ENCODE measurements around the gene CALML4. TPM values are rescaled to one million over a fixed set of nuclear protein-coding genes. Genes with fewer than 3 reads are reported as not detected.

Gene CALML4
- total RNA-seq, 5 donors from 2014 or later (not counting 1 experiment from before 2014, with no cell fraction given) = 2.4 to 5.4 (median 3.3) TPM

- whole genome bisulfite sequencing (ENCODE audit: insufficient coverage) = 76% methylated on average over 3 of the region's 3 CpGs
- ChIA-PET CTCF (interaction anchor here in 1 of 2 donors (0.6 kb wide), 1 partner anchor 918 kb away, joined by 3 read pairs; no protein-coding TSS in a partner anchor), POLR2A (no interaction called here)
- Histone ChIP-seq H3K27me3 (replicated peaks in 1 of 2; ENCODE audit: control insufficient read depth in 2 of 2, extremely low read depth in 1 of 2, insufficient read depth in 2 of 2, low read length in 1 of 2) (no peaks in the 10 kb centered on the region), H3K36me3 (ENCODE audit: control insufficient read depth in 2 of 2, extremely low read depth in 1 of 2, insufficient read depth in 1 of 2, low read length in 1 of 2) (peaks cover 5 to 79% of the 10 kb centered on the region in 2 donors), H3K27ac (ENCODE audit: low read length) (no peak overlapping the region), H3K9me3 (no peaks in the 10 kb centered on the region), H3K4me3 (ENCODE audit: control insufficient read depth in 1 of 2, extremely low read depth in 1 of 2, low read length in 1 of 2) (no peak overlapping the region), H3K4me1 (ENCODE audit: control insufficient read depth in 1 of 2, extremely low read depth in 1 of 2, insufficient read depth in 2 of 2, low read length in 2 of 2) (no peaks in the 10 kb centered on the region)
- no peak overlapping the region for H3K27ac Mint-ChIP-seq
- peaks cover 40% of the 10 kb centered on the region for H3K36me3 Mint-ChIP-seq
- DNase-seq = no peak
- peaks cover 2 to 6% (median 2%) of the 10 kb centered on the region in 3 donors for H3K4me1 Mint-ChIP-seq
- ATAC-seq (replicated peaks in 1 of 4) = no peak
- no peaks in the 10 kb centered on the region for H3K27me3 Mint-ChIP-seq
- no peak overlapping the region for H3K4me3 Mint-ChIP-seq
- H3K9me3 Mint-ChIP-seq = no peaks in the 10 kb centered on the region
These were observed 47.0 kb downstream of the CALML4 start for GRCh38 chr15:68158046-68158628.

DNA sequence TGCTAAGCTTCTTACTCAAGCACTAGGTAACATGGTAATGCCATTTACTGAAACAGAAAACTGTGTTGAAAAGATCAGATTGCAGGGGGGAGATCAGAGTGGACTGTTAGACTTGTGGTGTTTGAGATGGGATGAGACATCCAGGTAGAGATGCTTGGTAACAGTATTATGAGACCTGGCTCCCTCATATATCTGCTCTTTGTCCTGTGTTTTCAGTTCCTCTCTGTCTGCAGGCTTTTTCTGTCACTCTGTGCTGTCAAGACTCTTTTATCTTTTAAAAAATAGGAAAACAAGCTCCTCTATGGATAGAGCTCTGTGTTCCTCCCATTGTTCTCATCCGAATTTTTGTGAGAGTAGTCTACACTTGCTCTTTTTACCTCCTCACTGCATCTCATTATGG, 48.1 kb downstream of the CALML4 start:
- H3K9me3 ChIP-seq = no peaks in the 10 kb centered on the region
- Mint-ChIP-seq H3K4me1 (peaks cover 5 to 9% (median 5%) of the 10 kb centered on the region in 3 donors), H3K4me3 (no peak overlapping the region), H3K27me3 (no peaks in the 10 kb centered on the region), H3K27ac (no peak overlapping the region), H3K9me3 (no peaks in the 10 kb centered on the region), H3K36me3 (peaks cover 41% of the 10 kb centered on the region)
- no peaks in the 10 kb centered on the region for H3K27me3 ChIP-seq (replicated peaks in 1 of 2; ENCODE audit: control insufficient read depth in 2 of 2, extremely low read depth in 1 of 2, insufficient read depth in 2 of 2, low read length in 1 of 2)
- CTCF ChIA-PET = interaction anchor here in 1 of 2 donors (1.0 kb wide), 1 partner anchor 18 kb away, joined by 3 read pairs; no protein-coding TSS in a partner anchor
- no CpG with 5 or more reads among the region's 1 CpG for WGBS (ENCODE audit: insufficient coverage)
- DNase-seq = no peak
- H3K36me3 ChIP-seq (ENCODE audit: control insufficient read depth in 2 of 2, extremely low read depth in 1 of 2, insufficient read depth in 1 of 2, low read length in 1 of 2) = peaks cover 0 to 70% of the 10 kb centered on the region in 2 donors
- no peaks in the 10 kb centered on the region for H3K4me1 ChIP-seq (ENCODE audit: control insufficient read depth in 1 of 2, extremely low read depth in 1 of 2, insufficient read depth in 2 of 2, low read length in 2 of 2)
- no peak overlapping the region for H3K4me3 ChIP-seq (ENCODE audit: control insufficient read depth in 1 of 2, extremely low read depth in 1 of 2, low read length in 1 of 2)
- no peak for ATAC-seq (replicated peaks in 1 of 4)
- POLR2A ChIA-PET = no interaction called here
- H3K27ac ChIP-seq (ENCODE audit: low read length) = no peak overlapping the region

DNA sequence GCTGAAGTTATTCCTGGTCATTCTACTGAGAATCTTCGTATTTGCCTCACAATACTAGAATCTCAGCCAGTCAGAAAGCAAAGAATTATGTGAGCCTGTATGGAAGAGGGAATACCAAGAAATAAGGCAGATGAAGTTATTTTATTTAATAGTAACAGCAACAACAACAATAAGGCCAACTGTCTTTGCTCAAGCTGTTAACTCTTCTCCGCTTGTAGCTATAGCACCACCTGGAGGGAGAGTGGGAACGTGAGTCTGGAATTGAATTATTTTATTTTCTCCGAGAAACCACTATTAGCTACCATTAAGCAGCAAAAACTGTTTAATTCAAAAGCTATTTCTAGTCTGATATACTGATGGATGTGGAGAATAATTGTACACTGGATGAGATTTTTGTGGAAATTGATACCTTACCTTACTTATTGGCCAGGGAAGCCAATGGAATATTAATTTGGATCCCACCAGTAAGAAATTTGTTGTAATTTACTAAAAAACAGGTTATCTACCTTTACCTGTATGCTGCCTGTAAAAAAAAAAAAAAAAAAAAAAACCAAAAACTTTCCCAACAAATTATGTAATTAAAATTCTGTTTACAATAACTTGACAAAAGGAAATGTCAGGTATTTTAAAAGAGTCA, 50.1 kb downstream of the CALML4 start:
- Histone ChIP-seq H3K27ac (ENCODE audit: low read length) (no peak overlapping the region), H3K4me1 (ENCODE audit: control insufficient read depth in 1 of 2, extremely low read depth in 1 of 2, insufficient read depth in 2 of 2, low read length in 2 of 2) (no peaks in the 10 kb centered on the region), H3K27me3 (replicated peaks in 1 of 2; ENCODE audit: control insufficient read depth in 2 of 2, extremely low read depth in 1 of 2, insufficient read depth in 2 of 2, low read length in 1 of 2) (no peaks in the 10 kb centered on the region), H3K9me3 (no peaks in the 10 kb centered on the region), H3K4me3 (ENCODE audit: control insufficient read depth in 1 of 2, extremely low read depth in 1 of 2, low read length in 1 of 2) (no peak overlapping the region), H3K36me3 (ENCODE audit: control insufficient read depth in 2 of 2, extremely low read depth in 1 of 2, insufficient read depth in 1 of 2, low read length in 1 of 2) (peaks cover 0 to 57% of the 10 kb centered on the region in 2 donors)
- H3K4me1 Mint-ChIP-seq = peaks cover 3 to 8% (median 5%) of the 10 kb centered on the region in 3 donors
- ChIA-PET CTCF (interaction anchor here (1.1 to 3.1 kb wide), 6 partner anchors 20 to 372 kb away, joined by 3 to 14 read pairs (median 4); no protein-coding TSS in a partner anchor), POLR2A (no interaction called here)
- no peaks in the 10 kb centered on the region for H3K9me3 Mint-ChIP-seq
- H3K36me3 Mint-ChIP-seq = peaks cover 28% of the 10 kb centered on the region
- no peaks in the 10 kb centered on the region for H3K27me3 Mint-ChIP-seq
- DNase-seq (peak in 18 of 35 experiments; percentile 3 to 49 (median 14)), ATAC-seq (replicated peaks in 1 of 4) (no peak)
- no peak overlapping the region for H3K4me3 Mint-ChIP-seq
- WGBS (ENCODE audit: insufficient coverage) = no CpG with 5 or more reads among the region's 4 CpGs
- no peak overlapping the region for H3K27ac Mint-ChIP-seq

DNA sequence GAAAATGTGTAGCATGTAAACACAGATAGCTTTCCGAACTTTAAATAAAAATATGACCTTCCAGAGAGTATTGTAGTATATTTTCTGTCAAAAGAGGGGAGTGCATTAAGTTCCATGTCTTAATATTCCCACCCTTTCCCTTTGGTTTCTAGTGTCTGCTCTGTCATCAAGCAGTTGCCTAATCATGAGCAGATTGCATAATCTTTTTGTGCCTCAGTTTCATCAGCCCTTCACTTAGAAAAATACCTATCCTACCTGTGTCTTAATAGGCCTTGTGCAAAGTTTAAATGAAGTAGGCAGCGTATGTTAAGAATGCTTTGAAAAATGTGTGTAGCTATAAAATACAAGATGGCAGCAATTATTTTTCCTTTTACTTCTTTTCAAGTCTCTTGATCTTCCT, 52.8 kb downstream of the CALML4 start:
- no peak overlapping the region for H3K4me3 Mint-ChIP-seq
- DNase-seq (no peak), ATAC-seq (replicated peaks in 1 of 4) (no peak)
- POLR2A ChIA-PET = interaction anchor here (0.6 kb wide), 3 partner anchors 10 to 103 kb away, joined by 4 to 5 read pairs (median 5); no protein-coding TSS in a partner anchor
- no peak overlapping the region for H3K4me3 ChIP-seq (ENCODE audit: control insufficient read depth in 1 of 2, extremely low read depth in 1 of 2, low read length in 1 of 2)
- peak overlapping the region in 1 of 2 donors; percentile 62 for H3K27ac Mint-ChIP-seq
- H3K36me3 ChIP-seq (ENCODE audit: control insufficient read depth in 2 of 2, extremely low read depth in 1 of 2, insufficient read depth in 1 of 2, low read length in 1 of 2) = peaks cover 0 to 42% of the 10 kb centered on the region in 2 donors
- H3K4me1 Mint-ChIP-seq = peaks cover 10 to 19% (median 15%) of the 10 kb centered on the region in 3 donors
- no CpG with 5 or more reads among the region's 2 CpGs for WGBS (ENCODE audit: insufficient coverage)
- CTCF ChIA-PET = interaction anchor here (0.5 to 3.1 kb wide), 5 partner anchors 10 to 290 kb away, joined by 3 to 14 read pairs (median 6); no protein-coding TSS in a partner anchor
- H3K27me3 ChIP-seq (replicated peaks in 1 of 2; ENCODE audit: control insufficient read depth in 2 of 2, extremely low read depth in 1 of 2, insufficient read depth in 2 of 2, low read length in 1 of 2) = no peaks in the 10 kb centered on the region
- peaks cover 37% of the 10 kb centered on the region for H3K36me3 Mint-ChIP-seq
- H3K9me3 ChIP-seq = no peaks in the 10 kb centered on the region
- no peaks in the 10 kb centered on the region for H3K27me3 Mint-ChIP-seq
- no peaks in the 10 kb centered on the region for H3K9me3 Mint-ChIP-seq
- no peak overlapping the region for H3K27ac ChIP-seq (ENCODE audit: low read length)
- no peaks in the 10 kb centered on the region for H3K4me1 ChIP-seq (ENCODE audit: control insufficient read depth in 1 of 2, extremely low read depth in 1 of 2, insufficient read depth in 2 of 2, low read length in 2 of 2)

DNA sequence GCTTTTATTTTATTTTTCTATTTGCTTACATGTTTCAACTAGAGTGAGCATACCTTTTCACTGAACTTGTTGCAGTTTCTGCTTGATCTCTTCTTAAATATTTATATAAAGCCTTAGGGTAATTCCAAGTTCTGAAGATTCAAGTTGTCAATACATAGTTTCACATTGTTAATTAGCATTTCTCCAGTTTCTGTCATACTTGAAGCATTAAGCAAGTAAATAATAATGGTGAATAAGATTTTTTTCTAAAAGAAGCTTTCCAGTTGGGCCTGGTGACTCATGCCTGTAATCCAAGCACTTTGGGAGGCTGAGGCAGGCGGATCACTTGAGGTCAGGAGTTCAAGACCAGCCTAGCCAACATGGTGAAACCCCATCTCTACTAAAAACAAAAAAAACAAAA, 53.9 kb downstream of the CALML4 start:
- DNase-seq = no peak
- Mint-ChIP-seq H3K4me1 (peaks cover 17 to 19% (median 18%) of the 10 kb centered on the region in 3 donors), H3K36me3 (peaks cover 47% of the 10 kb centered on the region), H3K9me3 (no peaks in the 10 kb centered on the region), H3K27ac (no peak overlapping the region), H3K27me3 (no peaks in the 10 kb centered on the region), H3K4me3 (no peak overlapping the region)
- H3K4me3 ChIP-seq (ENCODE audit: control insufficient read depth in 1 of 2, extremely low read depth in 1 of 2, low read length in 1 of 2) = no peak overlapping the region
- ChIA-PET CTCF (interaction anchor here in 1 of 2 donors (0.7 kb wide), 1 partner anchor 288 kb away, joined by 3 read pairs; no protein-coding TSS in a partner anchor), POLR2A (no interaction called here)
- H3K36me3 ChIP-seq (ENCODE audit: control insufficient read depth in 2 of 2, extremely low read depth in 1 of 2, insufficient read depth in 1 of 2, low read length in 1 of 2) = peaks cover 0 to 43% of the 10 kb centered on the region in 2 donors
- no peaks in the 10 kb centered on the region for H3K27me3 ChIP-seq (replicated peaks in 1 of 2; ENCODE audit: control insufficient read depth in 2 of 2, extremely low read depth in 1 of 2, insufficient read depth in 2 of 2, low read length in 1 of 2)
- no peak overlapping the region for H3K27ac ChIP-seq (ENCODE audit: low read length)
- WGBS (ENCODE audit: insufficient coverage) = no CpG with 5 or more reads among the region's 1 CpG
- H3K4me1 ChIP-seq (ENCODE audit: control insufficient read depth in 1 of 2, extremely low read depth in 1 of 2, insufficient read depth in 2 of 2, low read length in 2 of 2) = no peaks in the 10 kb centered on the region
- ATAC-seq (replicated peaks in 1 of 4) = no peak
- no peaks in the 10 kb centered on the region for H3K9me3 ChIP-seq

DNA sequence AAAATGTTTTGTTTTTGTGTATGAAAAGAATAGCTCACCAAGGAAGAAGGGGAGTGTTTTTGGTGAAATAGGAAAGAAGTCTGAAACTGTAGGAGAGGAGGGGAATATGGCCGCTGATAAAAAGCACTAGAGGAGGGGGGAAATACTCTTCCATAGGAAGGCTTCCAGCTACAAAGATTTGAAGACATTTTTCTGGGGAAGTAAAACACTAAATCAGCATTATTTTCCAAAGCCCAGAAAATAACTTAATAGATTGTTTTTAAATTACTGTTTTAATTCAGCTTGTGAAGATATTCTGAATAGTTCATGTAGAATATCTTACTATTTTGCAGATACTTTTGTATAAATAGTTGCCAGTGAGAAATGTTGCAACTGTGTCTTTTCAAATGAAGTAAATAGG, 54.9 kb downstream of the CALML4 start:
- H3K27ac ChIP-seq (ENCODE audit: low read length) = no peak overlapping the region
- WGBS (ENCODE audit: insufficient coverage) = no CpG with 5 or more reads among the region's 1 CpG
- Mint-ChIP-seq H3K36me3 (peaks cover 52% of the 10 kb centered on the region), H3K27ac (peak overlapping the region in 1 of 2 donors; percentile 39), H3K4me1 (peaks cover 19 to 23% (median 20%) of the 10 kb centered on the region in 3 donors), H3K9me3 (no peaks in the 10 kb centered on the region), H3K27me3 (no peaks in the 10 kb centered on the region), H3K4me3 (no peak overlapping the region)
- ChIA-PET POLR2A (interaction anchor here in 1 of 2 donors (0.5 kb wide), 1 partner anchor 1447 kb away, joined by 3 read pairs; no protein-coding TSS in a partner anchor), CTCF (no interaction called here)
- H3K27me3 ChIP-seq (replicated peaks in 1 of 2; ENCODE audit: control insufficient read depth in 2 of 2, extremely low read depth in 1 of 2, insufficient read depth in 2 of 2, low read length in 1 of 2) = no peaks in the 10 kb centered on the region
- ATAC-seq (replicated peaks in 1 of 4) (no peak), DNase-seq (no peak)
- no peaks in the 10 kb centered on the region for H3K9me3 ChIP-seq
- no peaks in the 10 kb centered on the region for H3K4me1 ChIP-seq (ENCODE audit: control insufficient read depth in 1 of 2, extremely low read depth in 1 of 2, insufficient read depth in 2 of 2, low read length in 2 of 2)
- H3K36me3 ChIP-seq (ENCODE audit: control insufficient read depth in 2 of 2, extremely low read depth in 1 of 2, insufficient read depth in 1 of 2, low read length in 1 of 2) = peaks cover 0 to 40% of the 10 kb centered on the region in 2 donors
- no peak overlapping the region for H3K4me3 ChIP-seq (ENCODE audit: control insufficient read depth in 1 of 2, extremely low read depth in 1 of 2, low read length in 1 of 2)

All from T-cell (primary cell).